Fibroblast of skin of scalp (primary cell): ENCODE measurements around the gene HEXIM1. TPM values are rescaled to one million over a fixed set of nuclear protein-coding genes. Genes with fewer than 3 reads are reported as not detected.

ENCODE experiments used
- DNase-seq: peaks from one replicate; pipeline ENCODE4 v3.0.0-alpha.2; 2013
- polyA plus RNA-seq, 2 experiments: library from polyadenylated mRNA; unstranded; fragments of 120-200 nt; gene quantifications; one replicate each; pipeline ENCODE4 v1.2.1, GENCODE V29; 2013; ENCODE audit not compliant: insufficient read length in 2 of 2

Gene HEXIM1
- 21.5 TPM for polyA plus RNA-seq (2013, experiment 1 of 2; ENCODE audit: insufficient read length)
- 20.1 TPM for polyA plus RNA-seq (2013, experiment 2 of 2; ENCODE audit: insufficient read length)

GRCh38 chr17:45148183-45149036 is at the start of gene HEXIM1:
Gene HEXIM1 (plus strand): TSS chr17:45148475. CDS start chr17:45149191, 716 bp downstream.
- peak; percentile 100 for DNase-seq

- DNase-seq = peak; percentile 77
These were observed 49.2 kb upstream of the HEXIM1 start for GRCh38 chr17:45098869-45099616.

GRCh38 chr17:45101546-45101882 is 46.8 kb upstream of the HEXIM1 start:
- DNase-seq = no peak

- no peak for DNase-seq
These were observed 46.1 kb upstream of the HEXIM1 start for GRCh38 chr17:45101883-45102811.

- DNase-seq = no peak
These were observed 45.4 kb upstream of the HEXIM1 start for GRCh38 chr17:45102856-45103255.

GRCh38 chr17:45103269-45103795 is 44.9 kb upstream of the HEXIM1 start:
- DNase-seq = no peak

GRCh38 chr17:45104029-45104428 is 44.2 kb upstream of the HEXIM1 start:
- DNase-seq = no peak

- no peak for DNase-seq
These were observed 43.8 kb upstream of the HEXIM1 start for GRCh38 chr17:45104497-45104896.

GRCh38 chr17:45104907-45105624 is 43.2 kb upstream of the HEXIM1 start:
- DNase-seq = no peak

GRCh38 chr17:45106096-45106495 is 42.2 kb upstream of the HEXIM1 start:
- DNase-seq = no peak

- no peak for DNase-seq
These were observed 41.7 kb upstream of the HEXIM1 start for GRCh38 chr17:45106582-45106981.

- DNase-seq = no peak
These were observed 40.8 kb upstream of the HEXIM1 start for GRCh38 chr17:45107293-45108010.

- no peak for DNase-seq
These were observed 40.2 kb upstream of the HEXIM1 start for GRCh38 chr17:45108051-45108450.

GRCh38 chr17:45108595-45109521 is 39.4 kb upstream of the HEXIM1 start:
- DNase-seq = no peak

- DNase-seq = no peak
These were observed 37.3 kb upstream of the HEXIM1 start for GRCh38 chr17:45110676-45111611.

GRCh38 chr17:45111850-45112249 is 36.4 kb upstream of the HEXIM1 start:
- no peak for DNase-seq

GRCh38 chr17:45112559-45113423 is 35.5 kb upstream of the HEXIM1 start:
- DNase-seq = no peak

GRCh38 chr17:45113424-45113754 is 34.9 kb upstream of the HEXIM1 start:
- no peak for DNase-seq
